Right ventricle myocardium superior (tissue), 1 donor: ENCODE results near the gene KCNK10. TPM values are rescaled to one million over a fixed set of nuclear protein-coding genes. Genes with fewer than 3 reads are reported as not detected.

ENCODE experiments used
- ATAC-seq: fragments of 200-7000 bp; cut with Tn5 transposase; one replicate; pipeline ENCODE4 v1.9.1; 2020; ENCODE audit warnings: mild to moderate bottlenecking; ENCODE audit not compliant: poor library complexity
- DNase-seq: peaks from one replicate; pipeline ENCODE4 v3.0.0-alpha.2; 2020
- intact Hi-C: fragments of 100-400 bp; cut with DNase I; formaldehyde crosslinking; loops from one replicate; pipeline ENCODE4 v1.11.2; 2022
- total RNA-seq: library from RNA; stranded (reverse); fragmentation: NEBNext Ultra II Directional; extraction: Animal tissue kit (Norgen Biotek cat#: 25700); gene quantifications from one replicate; pipeline ENCODE4 v1.2.1, GENCODE V29; 2021
- donor health status: DM: no; HTN: yes; CAD: no; lungs with severe emphysema.

Gene KCNK10
- total RNA-seq, 1 donor from 2014 or later: not detected

DNA sequence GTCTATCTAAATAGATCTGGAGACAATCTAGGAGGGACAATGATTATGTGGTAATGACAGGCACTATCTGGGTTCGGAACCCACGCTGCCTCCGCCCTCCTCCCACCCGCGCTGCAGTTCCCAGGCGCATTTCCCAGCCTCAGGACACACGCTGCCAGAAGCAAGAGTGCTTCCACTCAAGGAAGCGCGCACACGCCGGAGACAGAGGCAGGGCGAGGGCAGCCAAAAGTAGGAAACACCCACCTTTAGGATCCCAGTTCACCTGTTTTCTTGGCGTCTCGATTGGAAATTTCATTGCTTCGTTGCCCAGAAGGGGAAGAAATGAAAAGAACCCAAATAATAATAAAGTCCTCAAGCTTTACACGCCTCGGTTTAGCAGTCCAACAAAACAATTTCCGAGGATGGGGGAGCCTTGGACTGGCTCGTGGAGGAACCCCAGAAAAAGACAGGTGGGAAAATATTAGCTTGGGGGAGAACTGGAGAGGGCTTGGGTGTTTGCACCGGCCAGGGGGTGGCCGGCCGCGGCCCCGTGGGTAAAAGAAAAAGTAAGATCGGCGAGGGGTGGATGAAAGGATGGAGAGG is 474 bp downstream of the KCNK10 start:
- intact Hi-C loops: no loop called here
- ATAC-seq: no peak
- no peak for DNase-seq

- intact Hi-C loops: no loop called here
- DNase-seq (no peak), ATAC-seq (no peak)
Observed at GRCh38 chr14:88321692-88322503, 1.2 kb downstream of the KCNK10 start.

DNA sequence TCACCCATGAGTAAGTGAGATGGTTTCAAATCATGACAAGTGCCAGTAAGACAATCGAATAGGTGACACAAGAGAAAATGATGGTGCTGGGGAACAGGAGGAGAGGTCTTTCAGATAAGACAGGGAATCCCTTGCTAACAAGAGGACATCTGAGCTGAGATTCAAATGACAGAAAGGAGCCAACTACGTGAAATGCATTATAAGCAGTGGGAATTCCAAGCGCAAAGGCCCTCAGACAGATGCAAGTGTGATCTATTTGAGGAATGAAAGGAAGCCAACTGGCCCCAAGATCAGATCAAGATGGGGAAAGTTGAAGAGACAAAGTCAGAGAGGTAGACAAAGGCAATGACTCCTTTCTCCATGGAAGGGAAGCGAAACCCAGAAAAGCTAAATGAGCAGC is 4.7 kb downstream of the KCNK10 start:
- intact Hi-C loops: no loop called here
- ATAC-seq: no peak
- no peak for DNase-seq

- DNase-seq (no peak), ATAC-seq (no peak)
- intact Hi-C loops: no loop called here
Observed at GRCh38 chr14:88316521-88316920, 6.5 kb downstream of the KCNK10 start.

DNA sequence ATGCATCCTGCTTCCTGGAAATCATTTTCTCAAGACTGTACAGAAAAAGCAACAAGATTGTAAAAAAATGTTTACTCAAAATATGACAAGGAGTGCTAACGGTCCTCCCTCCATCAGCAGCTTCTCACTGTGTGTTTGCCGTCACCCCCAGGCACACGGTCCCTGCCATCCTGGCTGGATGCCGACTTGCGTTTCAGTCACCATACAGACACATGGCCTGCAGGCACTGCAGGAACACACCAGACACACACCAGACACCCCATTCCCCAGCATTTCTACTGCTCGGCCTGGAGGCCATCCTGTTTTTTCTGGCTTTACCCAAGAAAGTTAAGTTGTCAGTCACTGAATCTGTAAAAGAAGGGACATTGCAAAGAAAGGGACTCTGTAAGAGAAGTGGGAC is 10.8 kb downstream of the KCNK10 start:
- ATAC-seq (no peak), DNase-seq (no peak)
- intact Hi-C loops: no loop called here

DNA sequence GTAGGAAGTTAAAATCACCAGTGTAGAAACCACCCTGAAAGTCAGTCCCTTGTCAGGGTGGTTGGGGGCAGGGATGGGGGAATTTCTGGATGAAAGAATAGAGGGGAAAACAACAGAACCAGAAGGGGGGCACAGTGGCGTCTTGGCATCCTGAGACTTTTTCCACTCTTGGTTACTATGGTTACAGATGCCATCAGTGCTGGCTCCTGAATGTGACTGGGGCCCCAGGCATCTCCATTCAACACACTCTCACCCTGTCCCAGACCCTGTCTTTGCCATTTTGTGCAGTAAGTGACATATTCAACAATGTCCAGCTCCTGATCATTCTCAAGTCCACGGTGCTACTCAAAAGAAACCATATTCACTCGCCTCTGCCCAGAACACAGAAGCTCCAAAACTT is 11.3 kb downstream of the KCNK10 start:
- ATAC-seq: no peak
- no peak for DNase-seq
- intact Hi-C loops: no loop called here

DNA sequence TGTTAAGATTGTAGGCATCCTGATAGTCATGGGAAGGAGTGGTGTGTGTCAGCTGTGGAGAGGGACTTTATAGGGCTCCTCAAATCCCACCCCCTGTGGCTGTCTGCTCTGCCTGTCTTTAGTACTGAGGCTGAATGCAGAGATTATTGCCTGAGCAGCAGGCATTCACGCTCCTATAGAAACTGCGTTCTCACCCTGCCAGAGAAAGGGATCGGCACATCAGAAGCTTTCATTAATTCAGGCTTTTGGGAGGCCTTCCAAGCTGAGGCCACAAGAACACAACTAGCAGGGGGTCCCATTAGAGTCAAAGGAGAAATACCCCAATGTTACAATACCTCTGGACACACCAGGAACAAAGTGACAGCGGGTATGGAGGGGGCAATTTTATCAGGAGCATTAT is 12.6 kb downstream of the KCNK10 start:
- ATAC-seq (no peak), DNase-seq (no peak)
- intact Hi-C loops: no loop called here

DNA sequence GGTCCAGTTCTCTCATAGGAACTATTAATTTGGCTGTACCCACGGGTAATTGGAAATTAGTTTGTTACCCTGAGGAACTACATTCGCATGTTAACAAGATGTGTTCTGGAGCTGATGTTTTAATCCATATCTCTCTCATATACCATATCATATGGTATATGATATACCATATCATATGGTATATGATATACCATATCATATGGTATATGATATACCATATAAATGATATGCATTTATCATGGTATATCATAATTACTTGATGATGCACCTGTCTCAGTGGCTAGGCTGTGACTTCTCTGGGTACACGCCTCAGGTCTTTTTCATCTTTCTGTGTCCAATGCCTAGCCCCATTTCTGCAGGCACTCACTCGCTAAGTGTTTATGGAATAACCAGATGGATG is 13.0 kb downstream of the KCNK10 start:
- ATAC-seq (no peak), DNase-seq (no peak)
- intact Hi-C loops: no loop called here

GRCh38 chr14:88305528-88306322 is 17.3 kb downstream of the KCNK10 start:
- no peak for DNase-seq
- ATAC-seq: no peak
- intact Hi-C loops: no loop called here

DNA sequence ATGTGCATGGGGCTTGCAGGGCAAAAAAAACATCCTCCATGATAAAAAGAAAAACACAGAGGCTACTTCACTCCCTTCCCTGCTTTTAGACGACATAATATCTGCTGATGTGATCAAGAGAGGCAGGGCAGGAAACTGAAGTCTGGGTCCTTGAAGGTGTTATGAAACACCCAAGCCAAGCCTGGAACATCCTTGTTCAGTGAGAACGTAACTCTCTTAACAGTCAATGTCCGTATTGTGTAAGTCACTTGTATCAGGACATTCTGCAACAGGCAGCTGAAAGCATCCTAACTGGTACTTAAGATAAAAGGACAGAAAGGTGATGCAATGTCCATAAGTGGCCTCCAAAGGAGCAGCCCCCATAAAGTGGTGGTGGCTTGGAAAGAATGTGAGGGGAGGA is 20.0 kb downstream of the KCNK10 start:
- intact Hi-C loops: no loop called here
- no peak for DNase-seq
- ATAC-seq: no peak

GRCh38 chr14:88301381-88301780 is 21.7 kb downstream of the KCNK10 start:
- intact Hi-C loops: no loop called here
- ATAC-seq (no peak), DNase-seq (no peak)

DNA sequence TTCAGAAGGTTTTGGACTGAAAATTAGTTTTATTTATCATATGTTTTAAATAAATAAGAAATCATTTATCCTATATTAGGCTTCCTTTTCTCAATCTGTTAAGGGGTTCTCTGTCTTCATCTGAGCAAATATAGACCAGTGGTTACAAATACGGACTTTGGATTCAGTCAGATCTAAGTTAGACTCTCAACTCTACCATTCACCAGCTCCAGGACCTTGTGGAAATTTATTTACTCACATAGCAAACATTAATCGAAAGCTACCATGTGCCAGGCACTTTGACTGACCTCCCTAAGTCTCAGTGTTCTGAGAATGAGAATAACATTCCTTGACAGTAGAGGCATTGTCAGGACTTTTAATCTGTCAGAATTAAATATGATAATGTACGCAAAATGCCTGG is 22.3 kb downstream of the KCNK10 start:
- ATAC-seq (no peak), DNase-seq (no peak)
- intact Hi-C loops: no loop called here

- DNase-seq (no peak), ATAC-seq (no peak)
- intact Hi-C loops: no loop called here
Observed at GRCh38 chr14:88299865-88300530, 23.1 kb downstream of the KCNK10 start.

- no peak for DNase-seq
- intact Hi-C loops: no loop called here
- ATAC-seq: no peak
Observed at GRCh38 chr14:88297306-88297705, 25.8 kb downstream of the KCNK10 start.

DNA sequence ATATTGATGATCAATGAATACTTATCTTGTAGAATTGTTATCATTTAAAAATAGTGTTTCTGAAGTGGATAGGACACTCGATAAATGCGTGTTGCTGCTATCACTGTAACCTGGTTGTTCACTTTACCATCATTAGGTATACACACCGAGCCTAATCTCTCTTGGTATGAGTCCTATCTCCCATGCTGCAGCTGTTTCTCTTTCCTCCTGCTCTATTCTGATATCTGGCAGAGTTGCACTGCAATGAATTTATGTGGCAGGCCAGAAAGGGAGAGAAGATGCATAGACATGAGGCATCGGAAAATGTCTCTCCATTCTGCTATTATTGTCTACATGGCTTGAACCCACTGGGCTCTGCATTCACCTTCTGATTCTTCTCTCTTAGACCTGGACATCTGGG is 26.7 kb downstream of the KCNK10 start:
- intact Hi-C loops: no loop called here
- DNase-seq (no peak), ATAC-seq (no peak)

DNA sequence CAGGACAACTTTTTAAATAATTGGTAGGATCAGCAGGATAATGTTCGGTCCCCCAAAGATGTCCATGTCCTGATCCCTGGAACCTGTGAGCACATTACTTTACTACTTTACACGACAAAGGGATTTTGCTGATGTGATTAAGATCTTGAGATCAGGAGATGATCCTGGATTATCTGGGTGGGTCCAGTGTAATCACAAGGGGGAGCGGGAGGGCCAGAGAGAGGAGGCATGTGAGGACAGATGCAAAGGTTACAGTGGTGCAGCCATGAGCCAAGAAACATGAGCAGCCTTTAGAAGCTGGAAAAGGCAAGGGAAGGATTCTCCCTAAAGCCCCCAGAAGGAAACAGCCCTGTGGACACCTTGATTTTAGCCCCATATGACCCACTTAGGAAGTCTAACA is 33.1 kb downstream of the KCNK10 start:
- ATAC-seq: no peak
- intact Hi-C loops: no loop called here
- DNase-seq: no peak

GRCh38 chr14:88289234-88289633 is 33.8 kb downstream of the KCNK10 start:
- DNase-seq (no peak), ATAC-seq (no peak)
- intact Hi-C loops: no loop called here

GRCh38 chr14:88286309-88286708 is 36.8 kb downstream of the KCNK10 start:
- no peak for DNase-seq
- intact Hi-C loops: no loop called here
- no peak for ATAC-seq

- DNase-seq (no peak), ATAC-seq (no peak)
- intact Hi-C loops: no loop called here
Observed at GRCh38 chr14:88281447-88281846, 41.6 kb downstream of the KCNK10 start.
